Lower leg skin (tissue), 4 donors: ENCODE measurements around the gene SSTR5. TPM values are rescaled to one million over a fixed set of nuclear protein-coding genes. Genes with fewer than 3 reads are reported as not detected.

Experiments used
- DNase-seq, 2 donors: peaks; one replicate each; pipeline ENCODE4 v3.0.0-alpha.2; 2019; ENCODE audit warnings: low spot score in 2 of 2
- H3K4me3 ChIP-seq: fragments of 200-600 bp; sonication (generic); 2 replicates; pipeline ENCODE4 v1.5.1; 2017; ENCODE audit warnings: mild to moderate bottlenecking, low read depth; ENCODE audit not compliant: poor library complexity, severe bottlenecking
- POLR2A ChIP-seq, 2 donors: fragments of 450-650 bp; IDR thresholded peaks; one replicate each; pipeline ENCODE4 v1.6.1; 2016 to 2017; ENCODE audit warnings: antibody characterized with exemption in 2 of 2, mild to moderate bottlenecking in 1 of 2, moderate library complexity in 1 of 2
- WGBS, 2 donors: methylation state at CpG; one replicate each; pipeline ENCODE4 v1.1.5; 2018; 5-methylcytosine and 5-hydroxymethylcytosine counted together
- intact Hi-C: fragments of 100-400 bp; cut with DNase I; formaldehyde crosslinking; loops from one replicate; pipeline ENCODE4 v1.15.0; 2023; ENCODE audit warnings: low total_unique reads
- total RNA-seq, 4 donors: library from RNA; depleted of rRNA; stranded (reverse); fragments of >200 nt; gene quantifications; one replicate each; pipeline ENCODE4 v1.1.0, GENCODE V29; 2016
- TF ChIP-seq, protein P1 (sequence below), 3 donors: fragments of 450-650 bp; IDR thresholded peaks; one replicate each; pipeline ENCODE4 v1.5.1; 2016; ENCODE audit warnings: antibody characterized with exemption in 3 of 3, mild to moderate bottlenecking in 3 of 3, moderate library complexity in 2 of 3

Gene SSTR5
- total RNA-seq, 4 donors from 2014 or later, result 0.36 TPM; not detected in 3

GRCh38 chr16:1036726-1037393 lies 35.7 kb upstream of the SSTR5 start:
- intact Hi-C loops, result no loop called here
- TF ChIP-seq, protein P1, sequence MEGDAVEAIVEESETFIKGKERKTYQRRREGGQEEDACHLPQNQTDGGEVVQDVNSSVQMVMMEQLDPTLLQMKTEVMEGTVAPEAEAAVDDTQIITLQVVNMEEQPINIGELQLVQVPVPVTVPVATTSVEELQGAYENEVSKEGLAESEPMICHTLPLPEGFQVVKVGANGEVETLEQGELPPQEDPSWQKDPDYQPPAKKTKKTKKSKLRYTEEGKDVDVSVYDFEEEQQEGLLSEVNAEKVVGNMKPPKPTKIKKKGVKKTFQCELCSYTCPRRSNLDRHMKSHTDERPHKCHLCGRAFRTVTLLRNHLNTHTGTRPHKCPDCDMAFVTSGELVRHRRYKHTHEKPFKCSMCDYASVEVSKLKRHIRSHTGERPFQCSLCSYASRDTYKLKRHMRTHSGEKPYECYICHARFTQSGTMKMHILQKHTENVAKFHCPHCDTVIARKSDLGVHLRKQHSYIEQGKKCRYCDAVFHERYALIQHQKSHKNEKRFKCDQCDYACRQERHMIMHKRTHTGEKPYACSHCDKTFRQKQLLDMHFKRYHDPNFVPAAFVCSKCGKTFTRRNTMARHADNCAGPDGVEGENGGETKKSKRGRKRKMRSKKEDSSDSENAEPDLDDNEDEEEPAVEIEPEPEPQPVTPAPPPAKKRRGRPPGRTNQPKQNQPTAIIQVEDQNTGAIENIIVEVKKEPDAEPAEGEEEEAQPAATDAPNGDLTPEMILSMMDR (IDR thresholded peaks at IDR 0.05), result no peak
- TF ChIP-seq POLR2A (IDR thresholded peaks at IDR 0.05), result no peak
- no peak for DNase-seq
- WGBS, 2 donors, result 28 to 29% methylated on average over 16 of the region's 21 CpGs
- no peak overlapping the region for H3K4me3 ChIP-seq

DNA sequence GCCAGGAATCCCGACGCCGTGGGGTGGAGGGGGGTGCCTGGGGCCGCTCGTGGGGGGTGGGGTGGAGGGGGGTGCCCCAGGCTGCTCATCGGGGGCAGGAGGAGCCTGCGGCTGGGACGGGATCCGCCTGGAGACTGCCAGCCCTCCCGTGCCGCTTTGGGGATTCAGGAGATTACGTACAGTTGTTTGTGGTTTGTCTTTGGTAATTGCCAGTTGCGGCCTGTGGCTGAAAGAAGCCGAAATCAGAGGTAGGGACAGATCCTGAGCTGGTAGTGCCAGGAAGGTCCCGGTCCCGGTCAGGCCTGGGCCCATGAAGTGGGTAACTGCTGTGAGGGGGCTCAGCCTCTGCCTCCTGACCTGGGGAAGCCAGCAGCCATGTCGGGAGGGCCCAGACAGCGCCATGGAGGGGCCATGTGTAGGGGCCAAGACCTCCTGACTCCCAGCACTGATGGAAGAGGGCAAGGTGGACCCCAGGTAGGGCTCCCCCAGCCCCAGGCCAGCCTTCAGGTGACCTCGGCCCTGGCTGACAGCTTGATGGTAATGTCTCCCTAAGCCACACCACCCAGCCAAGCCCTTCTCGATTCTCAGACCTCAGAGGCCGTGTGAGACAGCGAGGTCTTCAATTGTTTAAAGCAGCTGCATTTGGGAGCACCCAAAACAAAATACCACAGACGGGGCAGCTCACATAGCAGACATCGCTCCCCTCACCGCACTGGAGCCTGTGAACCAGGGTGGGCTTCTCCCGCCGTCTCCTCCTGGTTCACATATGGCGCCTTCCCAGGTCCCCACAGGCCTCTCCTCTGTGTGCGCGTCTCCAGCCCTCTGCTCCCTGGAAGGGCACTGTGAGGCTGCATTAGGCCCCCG lies 34.9 kb upstream of the SSTR5 start:
- H3K4me3 ChIP-seq, result no peak overlapping the region
- TF ChIP-seq, protein P1 (IDR thresholded peaks at IDR 0.05), result no peak
- no peak for TF ChIP-seq POLR2A (IDR thresholded peaks at IDR 0.05)
- WGBS, 2 donors, result 59% methylated on average over 26 to 27 of the region's 31 CpGs
- DNase-seq, result no peak
- intact Hi-C loops, result no loop called here

DNA sequence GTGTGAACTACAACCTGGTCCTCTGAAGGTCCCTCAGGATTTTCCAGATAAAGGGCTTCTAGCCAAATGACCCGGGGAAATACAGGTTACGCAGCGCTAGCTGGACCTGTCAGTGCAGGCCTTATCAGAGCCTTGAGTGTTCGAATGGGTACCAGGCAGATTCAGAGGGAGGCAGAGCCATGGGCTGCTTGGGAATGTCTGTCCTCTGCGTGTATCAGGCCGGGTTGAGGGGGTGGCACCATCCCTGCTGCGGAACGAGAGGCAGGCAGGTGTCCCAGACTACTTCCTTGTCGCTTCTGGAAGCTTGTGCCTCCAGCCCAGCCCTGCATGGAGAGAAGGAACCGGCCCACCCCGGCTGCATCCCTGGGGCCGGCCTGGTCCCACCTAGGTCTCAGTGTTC lies 33.6 kb upstream of the SSTR5 start:
- TF ChIP-seq, protein P1 (IDR thresholded peaks at IDR 0.05), result no peak
- no peak for TF ChIP-seq POLR2A (IDR thresholded peaks at IDR 0.05)
- 78 to 79% methylated on average over 10 to 12 of the region's 12 CpGs for WGBS, 2 donors
- intact Hi-C loops, result no loop called here
- no peak for DNase-seq
- no peak overlapping the region for H3K4me3 ChIP-seq

GRCh38 chr16:1039762-1040161 lies 32.8 kb upstream of the SSTR5 start:
- TF ChIP-seq, protein P1 (IDR thresholded peaks at IDR 0.05), result no peak
- TF ChIP-seq POLR2A (IDR thresholded peaks at IDR 0.05), result no peak
- WGBS, 2 donors, result 67 to 76% methylated on average over 9 of the region's 11 CpGs
- intact Hi-C loops, result loop anchor here (10.0 kb wide), 1 partner anchor 95 kb away; no protein-coding TSS in a partner anchor
- no peak for DNase-seq
- H3K4me3 ChIP-seq, result no peak overlapping the region

DNA sequence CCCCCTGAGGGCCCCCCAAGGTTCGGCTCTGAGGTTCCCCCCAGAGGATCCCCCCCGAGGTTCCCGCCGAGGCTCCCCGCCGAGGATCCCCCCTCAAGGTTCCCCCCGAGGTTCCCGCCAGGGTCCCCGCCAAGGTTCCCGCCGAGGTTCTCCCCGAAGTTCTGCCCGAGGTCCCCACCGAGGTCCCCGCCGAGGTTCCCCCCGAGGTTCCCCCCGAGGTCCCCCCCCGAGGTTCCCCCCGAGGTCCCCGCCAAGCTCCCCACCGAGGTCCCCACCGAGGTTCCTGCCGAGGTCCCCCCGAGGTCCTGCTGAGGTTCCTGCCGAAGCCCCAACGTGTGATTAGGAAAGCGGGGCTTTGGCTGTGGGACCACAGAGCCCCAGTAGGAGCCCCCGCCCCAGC lies 32.2 kb upstream of the SSTR5 start:
- H3K4me3 ChIP-seq, result no peak overlapping the region
- WGBS, 2 donors, result 81 to 82% methylated on average over 3 to 21 of the region's 29 CpGs
- intact Hi-C loops, result loop anchor here (10.0 kb wide), 1 partner anchor 96 kb away; no protein-coding TSS in a partner anchor
- no peak for DNase-seq
- no peak for TF ChIP-seq POLR2A (IDR thresholded peaks at IDR 0.05)
- TF ChIP-seq, protein P1 (IDR thresholded peaks at IDR 0.05), result no peak
